ENCODE data around the gene SIGLECL1. TPM values are rescaled to one million over a fixed set of nuclear protein-coding genes. Genes with fewer than 3 reads are reported as not detected.

Gene SIGLECL1
- total RNA-seq: not detected in 2 replicates

DNA sequence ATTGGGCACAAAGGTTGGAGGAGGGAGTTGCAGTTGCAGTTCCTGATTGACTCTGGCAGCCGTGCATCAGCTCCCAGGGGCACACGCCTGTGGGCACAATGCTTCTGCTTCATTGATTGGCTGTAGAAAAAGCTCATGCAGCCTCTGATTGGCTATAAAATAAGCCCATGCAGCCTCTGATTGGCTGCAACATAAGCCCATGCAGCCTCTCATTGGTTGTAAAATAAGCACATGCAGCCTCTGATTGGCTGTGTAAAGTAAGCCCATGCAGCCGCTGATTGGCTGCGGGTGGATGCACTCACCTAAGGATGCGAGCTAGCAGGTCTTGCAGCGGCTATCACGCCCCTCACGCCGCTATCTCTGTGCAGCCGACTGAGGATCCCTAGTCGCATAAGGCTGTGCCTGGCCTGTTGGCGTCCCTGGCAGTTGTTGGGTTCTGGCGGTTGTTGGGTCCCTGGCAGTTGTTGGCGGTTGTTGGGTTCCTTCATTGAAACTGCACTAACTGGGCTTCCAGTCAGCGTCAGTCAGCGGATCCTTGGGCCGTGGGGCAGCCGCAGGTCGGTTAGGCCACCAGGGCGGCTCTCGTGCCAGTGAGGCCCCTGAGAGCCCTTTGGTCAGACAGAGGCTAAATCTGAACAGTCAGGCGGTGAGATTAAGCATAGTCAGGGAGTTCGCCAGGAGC lies at the start of gene SIGLECL1:
SIGLECL1 (plus strand) TSS at position 295 of the 682 bp plus-strand sequence. CDS start 12,993 bp downstream, outside the sequence.

DNA sequence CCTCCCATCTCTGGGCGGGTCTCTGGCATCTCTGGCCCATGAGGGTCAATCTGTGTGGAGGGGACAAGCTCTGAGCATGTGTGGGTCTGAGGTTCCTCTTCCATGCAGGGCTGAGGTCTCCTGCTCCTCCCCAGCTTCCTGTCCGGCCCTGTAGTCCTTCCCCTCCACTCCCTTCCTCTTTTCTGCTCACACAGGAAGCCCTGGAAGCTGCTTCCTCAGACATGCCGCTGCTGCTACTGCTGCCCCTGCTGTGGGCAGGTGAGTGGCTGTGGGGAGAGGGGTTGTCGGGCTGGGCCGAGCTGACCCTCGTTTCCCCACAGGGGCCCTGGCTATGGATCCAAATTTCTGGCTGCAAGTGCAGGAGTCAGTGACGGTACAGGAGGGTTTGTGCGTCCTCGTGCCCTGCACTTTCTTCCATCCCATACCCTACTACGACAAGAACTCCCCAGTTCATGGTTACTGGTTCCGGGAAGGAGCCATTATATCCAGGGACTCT lies 25.9 kb upstream of the SIGLECL1 start, which contains the start of gene CD33:
CD33 (plus strand) TSS at position 183 of the 496 bp plus-strand sequence; CDS start at position 222, 39 bp downstream.

GRCh38 chr19:51311351-51312257 lies 60.7 kb downstream of the SIGLECL1 start, which contains the start of gene IGLON5:
IGLON5 (plus strand) TSS chr19:51311644; CDS start chr19:51311848, 204 bp downstream.

Small RNAs within 50 kb of the gene (small RNA-seq; reads per million reads assigned to genes)
- gene MIR8074: not detected

Other genes with a start within 250 kb of the SIGLECL1 start
- gene KLK8, start 249.5 kb upstream of the SIGLECL1 start, total RNA-seq: not detected in 2 replicates
- gene KLK10, start 231.4 kb upstream of the SIGLECL1 start, total RNA-seq: not detected in 2 replicates
- gene KLK11, start 224.5 kb upstream of the SIGLECL1 start, total RNA-seq: not detected in 2 replicates
- gene KLK12, start 216.1 kb upstream of the SIGLECL1 start, total RNA-seq: not detected in 2 replicates
- gene KLK13, start 186.0 kb upstream of the SIGLECL1 start, total RNA-seq: not detected in 2 replicates
- not detected in 2 replicates for gene KLK14, start 168.2 kb upstream of the SIGLECL1 start, total RNA-seq
- gene CTU1, start 142.7 kb upstream of the SIGLECL1 start, total RNA-seq: 4.3 and 5.0 TPM in 2 replicates
- not detected in 2 replicates for gene SIGLEC9, start 126.2 kb upstream of the SIGLECL1 start, total RNA-seq
- not detected in 2 replicates for gene SIGLEC7, start 108.8 kb upstream of the SIGLECL1 start, total RNA-seq
- gene CD33, start 26.0 kb upstream of the SIGLECL1 start, total RNA-seq: not detected in 2 replicates
- gene IGLON5, start 60.6 kb downstream of the SIGLECL1 start, total RNA-seq: not detected in 2 replicates
- 0.27 and 0.29 TPM in 2 replicates for gene VSIG10L, start 91.1 kb downstream of the SIGLECL1 start, total RNA-seq
- 47.1 and 71.4 TPM in 2 replicates for gene ETFB, start 115.3 kb downstream of the SIGLECL1 start, total RNA-seq
- gene CLDND2, start 117.9 kb downstream of the SIGLECL1 start, total RNA-seq: not detected in 2 replicates
- gene NKG7, start 121.6 kb downstream of the SIGLECL1 start, total RNA-seq: not detected in 2 replicates
- gene LIM2, start 136.9 kb downstream of the SIGLECL1 start, total RNA-seq: not detected in 2 replicates
- not detected in 2 replicates for gene C19orf84, start 139.5 kb downstream of the SIGLECL1 start, total RNA-seq
- gene SIGLEC10, start 166.6 kb downstream of the SIGLECL1 start, total RNA-seq: not detected in 2 replicates
- not detected in 2 replicates for gene SIGLEC8, start 207.4 kb downstream of the SIGLECL1 start, total RNA-seq
- not detected in 2 replicates for gene CEACAM18, start 227.5 kb downstream of the SIGLECL1 start, total RNA-seq

Data from thoracic aorta endothelial cell (primary cell).